Pons (tissue), 1 donor: ENCODE measurements around the gene INPP5D.
"Not testable (repeated sequence)": the region's sequence is repeated elsewhere in the genome, so short reads cannot be mapped to it uniquely, and the experiment has no call there.

ENCODE experiments used
- DNase-seq: peaks from one replicate; pipeline ENCODE4 v3.0.0-alpha.2; 2016; ENCODE audit warnings: low spot score

INPP5D gene

DNA sequence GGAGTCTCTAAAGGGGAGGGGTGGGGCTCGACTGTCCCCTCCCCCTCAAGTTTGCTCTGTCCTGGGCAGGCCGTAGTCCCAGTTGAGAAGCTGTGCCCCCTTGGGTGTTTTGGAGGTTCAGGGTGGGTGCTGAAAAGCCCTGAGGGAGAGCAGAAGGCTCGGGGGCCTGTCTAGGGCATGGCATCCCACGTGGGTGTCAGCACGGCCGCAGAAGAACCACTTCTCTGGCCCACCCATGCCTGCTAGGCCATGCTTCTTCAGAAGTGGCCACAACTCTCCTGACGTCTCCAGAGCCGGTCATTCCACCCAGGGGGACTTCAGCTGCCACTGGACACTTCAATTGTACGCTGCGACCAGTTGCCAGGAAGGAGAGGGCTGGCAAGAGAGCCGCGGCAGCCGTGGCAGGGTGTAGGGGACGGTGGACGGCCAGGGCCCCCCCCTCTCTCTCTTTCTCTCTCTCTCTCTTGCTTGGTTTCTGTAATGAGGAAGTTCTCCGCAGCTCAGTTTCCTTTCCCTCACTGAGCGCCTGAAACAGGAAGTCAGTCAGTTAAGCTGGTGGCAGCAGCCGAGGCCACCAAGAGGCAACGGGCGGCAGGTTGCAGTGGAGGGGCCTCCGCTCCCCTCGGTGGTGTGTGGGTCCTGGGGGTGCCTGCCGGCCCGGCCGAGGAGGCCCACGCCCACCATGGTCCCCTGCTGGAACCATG, at the start of gene INPP5D:
Gene INPP5D (plus strand): TSS at position 546 of the 704 bp plus-strand sequence. CDS start 137 bp downstream, at position 683.
- DNase-seq, result peak; percentile 74

DNA sequence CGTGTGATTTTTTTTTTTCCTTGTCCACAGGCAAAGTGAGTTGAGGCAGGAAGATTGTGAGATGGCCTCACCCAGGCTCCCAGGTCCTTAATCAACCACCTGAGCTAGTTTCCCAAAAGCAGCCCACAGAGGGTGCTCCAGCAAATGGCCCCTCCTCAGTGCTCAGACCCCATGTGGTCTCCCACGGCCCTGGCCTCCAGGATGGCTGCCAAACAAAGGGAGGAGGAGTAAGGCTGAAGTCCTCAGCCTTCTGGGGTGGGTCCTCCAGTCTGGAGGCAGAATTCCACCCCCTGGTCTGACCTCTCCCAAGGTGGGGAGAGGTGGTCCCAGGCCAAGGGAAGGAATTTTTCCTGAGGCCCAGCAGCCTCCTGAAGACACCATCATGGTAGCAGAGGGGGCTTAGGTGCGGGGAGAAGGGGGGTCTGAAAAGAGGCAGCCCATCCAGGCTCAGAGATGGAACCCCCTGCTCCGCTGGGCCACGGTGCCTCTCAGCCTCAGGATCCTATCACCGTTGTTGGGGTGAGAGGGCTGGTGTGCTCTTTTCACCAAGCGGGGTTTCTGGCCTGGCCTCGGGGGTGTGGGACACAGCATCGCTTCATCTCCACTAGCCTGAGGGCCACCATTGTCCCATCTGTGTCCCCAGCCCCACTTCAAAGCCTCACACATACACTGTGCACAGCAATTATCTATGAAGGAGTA, 49.4 kb upstream of the INPP5D start:
- DNase-seq, result no peak

DNA sequence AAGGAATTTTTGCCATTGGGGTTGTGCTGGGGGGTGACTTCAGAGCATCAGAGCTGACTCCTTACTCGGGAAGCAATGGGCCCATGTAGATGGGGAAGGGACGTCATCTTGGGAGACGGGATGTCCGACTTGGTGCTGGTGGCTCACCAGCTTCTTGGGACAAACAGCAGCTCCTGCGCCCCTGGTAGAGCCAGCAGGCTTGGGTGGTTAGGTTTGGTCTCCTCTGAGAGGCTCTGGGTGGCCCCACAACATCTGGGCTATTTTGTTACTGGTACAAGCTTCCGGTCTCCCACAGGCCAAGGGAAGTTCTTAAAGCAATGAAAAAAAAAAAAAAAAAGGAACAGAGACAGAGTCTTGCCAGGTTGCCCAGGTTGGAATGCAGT, 48.9 kb upstream of the INPP5D start:
- no peak for DNase-seq

DNA sequence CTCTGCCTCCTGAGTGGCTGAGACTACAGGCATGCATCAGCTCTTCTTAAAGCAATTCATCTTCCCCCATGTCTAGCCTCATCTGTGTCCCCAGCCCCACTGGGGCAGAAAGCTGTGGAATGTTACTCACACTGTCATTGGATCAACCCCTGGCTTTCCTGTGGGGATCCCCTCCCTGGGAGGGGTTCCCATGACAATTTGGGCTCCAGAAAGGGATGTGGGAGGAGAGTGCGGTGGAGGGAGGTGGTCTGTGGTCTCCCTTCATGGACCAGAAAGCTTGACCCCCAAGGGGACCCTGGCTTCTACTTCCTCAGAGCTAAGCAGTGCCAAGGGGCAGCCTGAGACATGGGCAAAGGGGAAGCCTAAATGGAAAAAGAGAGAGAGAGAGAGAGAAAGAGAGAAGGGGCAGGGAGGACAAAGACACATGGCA, 48.4 kb upstream of the INPP5D start:
- no peak for DNase-seq

DNA sequence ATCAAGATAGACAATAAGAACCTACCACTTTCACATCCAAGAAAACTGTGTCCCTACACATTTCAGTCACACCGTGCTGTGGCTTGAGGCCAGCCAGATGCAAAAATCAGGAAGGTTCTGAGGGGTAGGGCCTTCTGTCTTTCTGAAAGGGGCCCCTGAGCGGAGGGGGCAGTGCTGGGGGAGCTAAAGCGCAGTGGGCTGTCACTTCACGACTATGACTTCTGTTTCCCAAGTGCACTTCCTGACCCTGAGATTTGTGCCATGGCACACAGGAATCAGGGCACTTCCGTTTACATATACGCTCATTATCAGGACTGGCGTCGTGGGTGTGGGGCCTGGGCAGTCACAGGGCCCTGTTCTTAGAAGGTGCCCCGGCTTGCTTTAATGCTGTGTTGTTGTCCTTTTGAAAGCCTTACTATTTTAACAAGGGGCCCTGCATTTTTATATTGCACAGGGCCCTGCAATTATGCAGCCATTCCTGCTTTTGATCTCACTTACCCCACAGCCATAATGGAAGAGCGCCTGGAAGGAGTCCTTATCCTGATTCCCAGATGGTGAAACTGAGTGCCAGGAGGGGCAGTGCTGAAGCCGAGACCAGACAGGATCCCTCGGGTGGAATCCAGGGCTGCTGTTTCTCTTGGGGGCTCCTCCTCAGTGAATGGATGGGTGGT, 47.7 kb upstream of the INPP5D start:
- no peak for DNase-seq

DNA sequence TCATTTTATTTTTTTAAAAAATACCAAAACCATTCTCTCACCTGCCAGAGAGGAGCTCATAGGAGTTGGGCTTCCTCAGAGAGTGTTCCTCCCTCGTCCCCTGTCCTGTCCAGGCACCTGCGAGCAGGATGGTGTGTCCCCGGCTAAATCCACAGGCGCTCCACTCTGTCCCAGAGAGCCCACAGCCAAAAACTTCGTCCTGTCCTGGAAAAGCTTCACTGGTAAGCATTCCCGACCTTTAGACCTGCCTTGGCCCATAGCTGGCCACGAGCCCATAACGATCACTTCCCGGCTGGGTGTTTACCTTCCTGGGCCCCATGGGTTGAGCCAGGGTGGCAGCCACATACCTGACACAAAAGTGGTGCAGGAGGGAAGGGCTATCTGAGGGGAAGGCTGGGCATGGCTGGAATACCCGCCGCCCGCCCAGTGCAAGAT, 47.1 kb upstream of the INPP5D start, which contains the start of gene NGEF:
Gene NGEF (minus strand): TSS at position 230 of the 435 bp plus-strand sequence. CDS start 38,366 bp downstream, outside the sequence.
- DNase-seq, result no peak

DNA sequence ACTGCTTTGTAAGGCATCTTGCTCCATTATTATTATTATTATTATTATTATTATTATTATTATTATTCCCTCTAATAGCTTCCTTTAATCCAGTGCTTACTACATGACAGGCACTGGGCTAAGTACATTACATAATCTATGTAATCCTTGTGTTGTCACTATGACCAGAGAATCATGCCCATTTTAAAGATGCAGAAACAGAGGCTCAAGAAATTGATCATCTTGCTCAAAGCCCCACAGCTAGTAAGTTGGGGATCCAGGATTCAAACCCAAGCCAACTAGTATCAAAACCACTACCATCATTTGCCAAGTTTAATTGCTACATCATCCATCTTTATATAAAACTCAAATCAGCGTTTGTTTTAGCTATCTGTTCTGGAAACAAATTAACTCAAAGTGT, 46.5 kb upstream of the INPP5D start:
- no peak for DNase-seq

DNA sequence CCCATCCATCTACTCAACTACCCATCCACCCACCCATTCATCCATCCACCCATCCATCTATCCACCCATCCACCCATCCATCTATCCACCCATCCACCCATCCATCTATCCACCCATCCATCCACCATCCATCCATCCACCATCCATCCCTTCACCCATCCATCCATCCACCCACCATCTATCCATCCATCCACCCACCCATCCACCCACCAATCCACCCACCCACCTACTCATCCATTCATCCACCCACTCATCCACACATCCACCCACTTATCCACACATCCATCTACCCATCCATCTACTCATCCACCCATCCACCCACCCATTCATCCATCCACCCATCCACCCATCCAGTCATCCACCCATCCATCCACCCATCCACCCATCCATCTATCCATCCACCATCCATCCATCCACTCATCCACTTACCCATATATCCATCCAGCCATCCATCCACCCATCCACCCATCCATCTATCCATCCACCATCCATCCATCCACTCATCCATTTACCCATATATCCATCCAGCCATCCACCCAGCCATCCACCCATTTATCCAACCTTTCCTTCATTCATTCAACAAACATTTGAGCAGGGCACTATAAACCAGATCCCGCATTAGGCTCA, 45.0 kb upstream of the INPP5D start:
- DNase-seq, result no peak

DNA sequence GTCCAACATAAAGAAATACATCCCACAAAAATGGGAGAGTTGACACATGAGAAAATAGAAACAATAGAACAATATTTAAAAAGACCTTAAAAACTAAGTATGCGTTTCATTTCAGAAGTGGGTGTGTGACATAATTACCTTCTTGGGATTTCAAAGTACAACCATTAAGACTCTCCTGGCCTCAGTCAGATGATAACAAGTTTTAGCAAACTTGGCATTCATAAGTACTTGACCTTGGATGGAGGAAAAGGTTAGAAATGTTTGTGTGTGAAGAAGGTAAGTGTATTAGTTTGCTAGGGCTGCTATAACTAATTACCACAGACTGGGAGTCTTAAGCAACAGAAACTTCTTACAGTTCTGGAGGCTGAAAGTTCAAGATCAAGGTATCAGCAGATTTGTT, 42.2 kb upstream of the INPP5D start:
- DNase-seq, result no peak

DNA sequence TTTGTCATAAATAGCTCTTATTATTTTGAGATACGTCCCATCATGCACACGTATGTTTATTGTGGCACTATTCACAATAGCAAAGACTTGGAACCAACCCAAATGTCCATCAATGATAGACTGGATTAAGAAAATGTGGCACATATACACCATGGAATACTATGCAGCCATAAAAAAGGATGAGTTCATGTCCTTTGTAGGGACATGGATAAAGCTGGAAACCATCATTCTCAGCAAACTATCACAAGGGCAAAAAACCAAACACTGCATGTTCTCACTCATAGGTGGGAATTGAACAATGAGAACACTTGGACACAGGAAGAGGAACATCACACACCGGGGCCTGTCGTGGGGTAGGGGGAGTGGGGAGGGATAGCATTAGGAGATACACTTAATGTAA, 40.5 kb upstream of the INPP5D start:
- not testable (repeated sequence) for DNase-seq

DNA sequence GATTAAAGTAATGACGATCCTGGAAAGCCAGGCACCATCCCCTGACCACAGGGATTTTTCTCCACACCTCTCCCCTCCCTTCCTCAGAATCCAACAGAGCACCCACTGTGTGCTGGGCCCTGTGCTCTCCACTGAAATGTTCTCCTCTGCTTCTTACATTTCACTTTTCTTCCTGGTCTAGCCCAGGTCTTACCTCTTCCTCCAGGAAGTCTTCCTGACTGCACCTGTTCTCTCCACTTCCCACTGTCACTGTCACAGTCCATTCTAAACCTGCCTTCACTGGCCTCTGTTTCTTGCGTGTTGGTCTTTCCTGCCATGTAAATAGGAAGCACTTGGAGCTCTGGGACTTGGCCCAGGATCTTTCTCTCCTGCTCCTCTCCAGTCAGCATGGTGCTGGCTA, 39.7 kb upstream of the INPP5D start:
- DNase-seq, result no peak

DNA sequence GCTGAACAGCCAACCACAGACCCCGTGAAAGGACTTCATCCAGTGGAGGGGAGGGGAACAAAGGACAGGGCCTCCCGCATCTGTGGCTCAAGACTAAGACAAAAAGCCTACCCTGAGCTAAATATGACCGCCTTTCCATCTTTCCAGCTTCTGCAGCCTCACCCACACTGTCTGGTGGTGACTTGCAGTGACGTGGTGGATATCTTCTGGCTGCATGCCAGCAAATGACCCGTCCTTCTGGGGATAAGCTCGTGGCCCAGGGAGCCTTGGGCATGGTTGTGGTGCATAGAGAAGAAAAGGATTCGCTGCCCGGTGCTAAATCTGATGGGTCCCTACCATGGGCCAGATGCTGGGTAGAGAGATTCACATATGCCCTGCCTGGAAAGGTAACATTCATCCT, 38.4 kb upstream of the INPP5D start:
- no peak for DNase-seq

DNA sequence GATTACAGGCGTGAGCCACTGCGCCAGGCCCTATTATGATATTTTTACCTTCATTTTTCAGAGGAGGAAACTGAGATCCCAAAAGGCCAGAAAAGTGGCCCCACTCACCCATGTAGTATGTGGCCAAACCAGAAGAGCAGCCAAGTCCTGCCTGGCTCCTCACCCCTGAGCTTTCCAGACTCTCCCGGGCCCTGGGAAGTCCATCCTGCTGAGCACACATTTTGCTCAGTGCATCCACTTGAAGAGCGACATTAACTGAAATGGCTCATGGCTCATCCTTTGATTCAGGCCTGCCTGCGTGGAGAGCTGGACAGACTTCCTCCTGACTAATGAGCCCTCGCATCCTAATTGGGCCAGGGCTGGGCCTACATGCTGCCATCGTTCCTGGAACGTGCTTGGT, 37.6 kb upstream of the INPP5D start:
- DNase-seq, result no peak

DNA sequence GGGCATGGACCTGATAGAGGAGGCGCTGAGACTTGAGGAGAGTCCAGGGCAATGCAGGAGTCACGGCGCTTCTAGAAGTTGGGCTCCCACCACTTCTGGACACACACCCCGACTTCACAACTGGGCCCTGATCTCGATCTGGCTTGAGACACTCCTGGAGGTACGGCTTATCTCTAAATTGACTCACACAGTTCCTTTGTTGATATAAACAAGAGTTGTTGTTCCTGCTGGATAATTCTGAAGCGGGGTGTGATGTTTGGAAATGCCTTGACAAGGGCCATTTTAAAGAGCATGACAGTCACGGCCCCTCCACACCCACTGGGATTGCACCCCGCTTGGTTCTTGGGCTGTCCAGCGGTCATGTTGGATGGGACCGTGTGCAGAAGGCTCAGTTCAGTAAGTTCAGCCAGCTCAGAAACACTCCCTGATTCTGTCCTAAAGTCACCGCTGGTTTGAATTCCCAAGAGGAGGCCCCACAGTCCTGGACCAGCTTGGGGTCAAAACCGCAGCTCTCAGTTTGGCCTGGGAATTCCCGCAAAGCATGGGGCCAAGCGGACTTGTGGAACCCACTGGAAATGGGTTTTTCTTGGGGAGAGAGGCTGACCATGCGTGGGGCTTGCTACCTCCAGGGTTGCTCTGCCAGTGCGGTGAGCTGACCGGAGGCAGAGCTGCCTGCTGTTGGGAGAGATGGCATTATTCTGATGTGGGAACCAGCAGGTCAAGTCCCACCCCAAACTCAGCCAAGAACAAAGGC, 37.0 kb upstream of the INPP5D start:
- DNase-seq, result no peak

DNA sequence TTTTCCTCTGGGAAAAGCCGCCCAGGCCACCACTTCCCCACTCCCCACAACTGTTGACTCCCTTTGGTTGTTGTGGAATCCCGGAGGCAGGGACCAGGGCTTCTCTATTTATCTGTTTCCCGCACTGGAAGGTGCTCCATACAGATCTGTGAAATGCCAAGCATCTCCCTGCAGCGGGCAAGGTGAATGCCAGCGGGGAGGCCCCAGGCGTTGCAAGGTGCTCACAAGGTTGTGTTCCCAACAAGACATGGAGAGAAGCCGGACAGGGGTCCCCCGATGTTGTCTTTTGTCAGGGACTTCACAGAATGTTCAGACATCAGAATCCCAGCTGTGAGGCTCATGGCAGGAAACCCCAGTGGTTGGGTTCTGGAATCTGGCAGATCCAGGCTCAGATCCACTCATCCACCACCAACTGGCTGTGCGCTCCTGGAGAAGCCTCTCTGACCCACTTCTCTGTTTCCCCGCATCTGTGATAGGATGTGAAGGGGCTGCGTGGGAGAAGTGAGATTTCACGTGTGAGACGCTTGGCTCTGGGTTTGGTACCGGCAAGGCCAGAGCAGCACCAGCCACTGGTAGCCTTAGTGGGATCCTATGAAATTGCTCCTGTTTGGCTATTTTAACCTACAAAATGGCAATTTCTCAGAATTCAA, 36.3 kb upstream of the INPP5D start:
- DNase-seq, result no peak

DNA sequence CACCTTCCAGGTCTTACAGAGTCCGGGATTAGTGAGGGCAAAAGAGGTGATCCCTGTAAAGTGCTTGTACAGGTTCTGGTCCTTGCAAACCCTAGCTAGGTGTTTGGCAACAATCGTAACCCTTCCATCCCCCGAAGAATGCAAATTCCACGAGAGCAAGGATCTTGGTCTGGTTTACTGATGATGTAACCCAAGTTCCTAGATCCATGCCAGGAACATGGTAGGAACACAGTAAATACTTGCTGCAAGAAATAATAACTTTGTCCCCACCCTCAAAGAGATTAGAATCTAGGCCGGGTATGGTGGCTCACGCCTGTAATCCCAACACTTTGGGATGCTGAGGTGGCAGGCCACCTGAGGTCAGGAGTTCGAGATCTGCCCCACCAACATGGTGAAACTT, 34.4 kb upstream of the INPP5D start:
- no peak for DNase-seq

DNA sequence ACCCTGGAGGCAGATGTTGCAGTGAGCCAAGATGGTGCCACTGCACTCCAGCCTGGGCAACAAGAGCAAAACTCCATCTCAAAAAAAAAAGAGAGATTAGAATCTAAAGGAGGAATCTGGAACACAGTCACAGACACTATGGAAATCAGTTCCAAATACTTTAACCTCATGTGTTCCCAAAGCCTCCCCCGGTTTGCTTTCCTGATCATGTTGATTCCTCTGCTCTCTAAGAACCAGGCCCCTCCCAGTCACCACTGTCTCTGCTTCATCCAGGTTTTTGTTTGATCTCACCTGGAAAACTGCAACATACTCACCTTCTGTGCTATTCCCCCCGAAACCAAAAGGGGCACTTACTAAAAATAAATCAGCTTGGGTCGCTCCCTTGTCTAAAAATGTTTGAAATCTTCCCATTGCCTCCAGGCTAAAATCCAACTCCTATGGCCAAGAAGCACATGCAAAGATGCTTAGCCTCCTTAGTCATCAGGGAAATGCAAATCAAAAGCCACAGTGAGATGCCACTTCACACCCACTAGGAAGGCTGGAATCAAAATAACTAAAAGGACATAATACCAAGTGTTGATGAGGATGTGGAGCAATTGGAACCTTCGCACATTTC, 33.8 kb upstream of the INPP5D start:
- DNase-seq, result no peak

DNA sequence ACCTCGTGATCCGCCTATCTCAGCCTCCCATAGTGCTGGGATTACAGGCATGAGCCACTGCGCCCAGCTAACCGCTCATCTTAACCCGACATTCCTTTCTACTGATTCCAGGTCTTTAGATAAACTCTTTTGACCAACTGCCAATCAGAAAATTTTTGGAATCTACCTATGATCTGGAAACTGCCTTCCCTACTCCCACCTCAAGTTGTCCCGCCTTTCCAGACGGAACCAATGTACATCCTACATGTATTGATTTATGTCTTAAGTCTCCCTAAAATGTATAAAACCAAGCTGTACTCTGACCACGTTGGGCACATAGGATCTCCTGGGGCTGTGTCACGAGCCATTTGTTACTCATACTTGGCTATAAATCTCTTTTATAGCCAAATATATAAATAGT, 30.8 kb upstream of the INPP5D start:
- no peak for DNase-seq

DNA sequence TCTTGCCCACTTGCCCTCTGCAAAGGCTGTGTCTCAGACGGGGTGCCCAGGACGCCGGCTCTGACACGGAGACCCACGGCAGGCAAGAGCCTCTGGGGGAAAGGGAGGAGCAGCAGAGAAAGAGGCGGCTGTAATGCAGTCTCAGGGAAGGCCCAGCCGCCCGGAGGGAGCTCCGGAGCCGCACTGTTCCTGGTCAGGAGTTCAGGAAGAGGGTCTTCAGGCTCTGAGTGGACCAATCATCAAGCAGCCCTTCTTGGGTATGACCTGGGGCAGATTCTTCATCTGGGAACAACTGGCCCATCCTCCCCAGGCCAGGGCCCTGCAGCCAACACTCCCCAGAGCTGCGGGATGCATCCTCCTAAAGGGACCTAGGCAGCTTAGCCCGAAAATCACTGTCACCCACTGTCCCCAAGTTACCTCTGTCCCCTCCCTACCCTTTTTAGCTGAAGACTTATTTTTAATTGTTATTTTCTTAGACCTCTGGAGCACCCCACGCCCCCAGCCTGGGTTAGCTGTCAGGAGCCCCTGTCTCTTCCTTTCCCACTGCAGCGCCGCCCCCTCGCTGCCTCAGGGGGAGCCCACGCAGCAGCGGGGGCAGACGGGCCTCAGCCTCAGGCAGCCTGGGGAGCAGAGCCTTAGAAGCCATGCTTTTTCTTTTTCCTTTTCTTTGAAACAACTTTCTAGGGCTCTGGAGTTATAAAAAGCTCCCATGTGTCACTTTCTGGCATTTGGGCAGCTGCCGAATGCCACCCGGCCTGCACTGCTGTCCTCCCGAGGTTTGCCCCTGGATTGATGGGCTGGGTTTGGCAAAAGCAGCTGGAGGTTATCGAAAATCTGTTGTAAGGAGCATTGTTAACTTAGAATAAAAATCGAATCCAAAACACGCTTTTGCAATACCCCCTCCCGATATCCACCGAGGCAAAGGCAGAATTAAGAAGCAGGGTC, 28.3 kb upstream of the INPP5D start:
- no peak for DNase-seq
